Measurements from ENCODE around the gene CPT2.
"Not testable (repeated sequence)": the region's sequence is repeated elsewhere in the genome, so short reads cannot be mapped to it uniquely, and the experiment has no call there.

- not testable (repeated sequence) for TF ChIP-seq CTCF (conservative IDR thresholded peaks at IDR 0.05); EZH2 (IDR thresholded peaks at IDR 0.05; ENCODE audit: low read depth)
Measured at GRCh38 chr1:53205496-53205895, 8.9 kb downstream of the CPT2 start.

Measured in PC-9 (cell line).